ENCODE measurements around the gene HTT.

Gene HTT

GRCh38 chr4:3199653-3200422 is 125.4 kb downstream of the HTT start:
- no peaks in the 10 kb centered on the region for H3K27me3 Mint-ChIP-seq
- no peak overlapping the region for H3K27ac Mint-ChIP-seq
- H3K4me1 Mint-ChIP-seq (ENCODE audit: low read depth): peaks cover 67% of the 10 kb centered on the region
- no peak overlapping the region for H3K4me3 Mint-ChIP-seq
- no peaks in the 10 kb centered on the region for H3K36me3 Mint-ChIP-seq
- no peaks in the 10 kb centered on the region for H3K9me3 Mint-ChIP-seq (ENCODE audit: low read depth)

DNA sequence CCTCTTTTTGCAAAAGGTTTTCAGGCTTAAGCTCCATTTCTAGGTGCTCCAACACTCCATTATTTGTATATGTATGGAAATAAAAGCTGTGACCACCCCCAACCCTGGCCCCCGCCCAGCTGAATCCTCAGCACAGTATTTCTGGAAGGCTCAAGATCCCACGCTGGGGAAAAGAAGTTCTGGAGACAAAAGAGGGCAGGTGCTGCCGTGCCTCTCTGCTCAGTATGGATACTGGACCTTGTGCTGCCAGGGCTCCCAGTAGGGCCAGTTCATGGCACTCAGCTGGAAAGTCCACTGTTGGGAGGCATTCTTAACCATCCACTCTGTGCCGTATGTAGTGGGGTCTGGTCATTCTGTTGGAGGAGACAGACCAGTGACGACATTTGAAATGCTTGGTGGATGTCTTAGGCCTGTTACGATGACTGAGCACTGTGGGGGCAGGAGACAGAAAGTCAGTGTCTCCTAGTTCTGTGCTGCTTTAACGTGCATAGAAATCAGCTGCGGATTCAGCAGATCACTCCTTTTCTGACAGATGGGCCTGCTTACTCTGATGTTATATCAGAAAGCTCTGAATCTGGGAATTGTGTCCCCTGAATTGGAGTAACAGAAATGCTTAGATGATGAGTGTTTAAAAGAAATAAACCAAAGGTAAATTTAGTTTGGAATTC is 126.1 kb downstream of the HTT start:
- no peaks in the 10 kb centered on the region for H3K36me3 Mint-ChIP-seq
- H3K27me3 Mint-ChIP-seq: no peaks in the 10 kb centered on the region
- peaks cover 60% of the 10 kb centered on the region for H3K4me1 Mint-ChIP-seq (ENCODE audit: low read depth)
- no peaks in the 10 kb centered on the region for H3K9me3 Mint-ChIP-seq (ENCODE audit: low read depth)
- no peak overlapping the region for H3K27ac Mint-ChIP-seq
- H3K4me3 Mint-ChIP-seq: no peak overlapping the region

- Mint-ChIP-seq H3K27ac (peak overlapping the region; percentile 85), H3K9me3 (ENCODE audit: low read depth) (no peaks in the 10 kb centered on the region), H3K4me3 (peak overlapping the region; percentile 74), H3K36me3 (peaks cover 4% of the 10 kb centered on the region), H3K27me3 (no peaks in the 10 kb centered on the region), H3K4me1 (ENCODE audit: low read depth) (peaks cover 45% of the 10 kb centered on the region)
Measured at GRCh38 chr4:3201718-3202702, 127.5 kb downstream of the HTT start.

DNA sequence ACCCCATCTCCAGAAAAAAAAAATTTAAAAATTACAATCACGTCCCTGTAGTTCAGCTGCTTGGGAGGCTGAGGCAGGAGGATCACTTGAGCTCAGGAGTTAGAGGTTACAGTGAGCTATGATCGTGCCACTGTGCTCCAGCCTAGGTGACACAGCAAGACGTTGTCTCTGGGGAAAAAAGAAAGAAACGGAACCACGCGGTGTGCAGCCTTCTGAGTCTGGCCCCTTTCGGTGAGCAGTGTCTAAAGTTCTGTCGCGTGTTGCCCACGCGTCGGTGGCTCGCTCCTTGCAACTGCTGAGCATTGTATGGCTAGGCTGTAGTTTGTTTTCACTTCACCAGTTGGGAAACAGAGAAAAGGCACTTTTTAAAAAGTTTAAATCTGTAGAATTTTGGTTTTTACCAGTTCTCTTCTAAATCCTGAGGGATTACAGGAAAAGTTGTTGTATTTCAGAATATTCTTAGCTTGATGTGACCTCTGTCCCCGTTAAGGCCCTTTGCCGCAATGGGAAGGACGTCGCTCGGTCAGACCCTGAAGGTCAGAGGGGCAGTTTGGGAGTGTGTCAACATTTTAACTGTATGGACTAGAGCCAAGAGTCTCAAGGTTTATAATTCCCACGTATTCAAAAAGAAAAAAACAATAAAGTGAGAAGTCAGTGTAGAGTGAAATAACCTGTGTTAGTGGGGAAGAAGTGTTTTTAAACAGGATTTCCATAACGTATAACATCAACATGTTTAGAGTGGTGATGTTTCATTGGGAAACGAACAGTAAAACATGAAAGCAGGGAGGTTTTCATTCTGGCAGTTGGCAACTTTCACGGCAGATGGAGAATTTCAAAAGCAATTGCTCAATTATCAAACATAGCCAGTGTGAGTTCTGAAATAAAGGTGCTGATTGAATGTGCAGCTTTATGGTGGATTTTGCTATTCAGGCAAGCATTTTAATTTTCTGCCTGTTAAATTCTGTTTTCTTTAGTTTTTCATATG is 128.6 kb downstream of the HTT start:
- H3K4me3 Mint-ChIP-seq: peak overlapping the region; percentile 74
- peaks cover 6% of the 10 kb centered on the region for H3K36me3 Mint-ChIP-seq
- no peaks in the 10 kb centered on the region for H3K9me3 Mint-ChIP-seq (ENCODE audit: low read depth)
- no peaks in the 10 kb centered on the region for H3K27me3 Mint-ChIP-seq
- H3K4me1 Mint-ChIP-seq (ENCODE audit: low read depth): peaks cover 37% of the 10 kb centered on the region
- H3K27ac Mint-ChIP-seq: peak overlapping the region; percentile 85

DNA sequence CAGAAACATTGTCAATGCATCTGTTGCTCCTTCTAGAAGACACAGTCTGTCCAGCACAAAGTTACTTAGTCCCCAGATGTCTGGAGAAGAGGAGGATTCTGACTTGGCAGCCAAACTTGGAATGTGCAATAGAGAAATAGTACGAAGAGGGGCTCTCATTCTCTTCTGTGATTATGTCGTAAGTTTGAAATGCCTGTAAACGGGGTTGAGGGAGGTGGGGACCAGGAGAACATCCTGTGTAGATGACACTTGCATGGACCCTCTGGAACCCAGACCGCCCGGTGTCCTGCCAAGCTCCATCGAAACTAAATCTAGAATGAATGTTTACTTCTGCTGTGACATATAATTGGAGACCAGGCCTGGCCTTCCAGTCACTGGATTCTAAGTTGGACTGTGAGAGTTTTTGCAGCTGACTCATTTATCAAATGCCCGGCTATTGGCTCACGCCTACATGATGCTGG is 129.5 kb downstream of the HTT start:
- Mint-ChIP-seq H3K36me3 (peaks cover 9% of the 10 kb centered on the region), H3K4me3 (no peak overlapping the region), H3K27ac (no peak overlapping the region), H3K4me1 (ENCODE audit: low read depth) (peaks cover 37% of the 10 kb centered on the region), H3K27me3 (no peaks in the 10 kb centered on the region), H3K9me3 (ENCODE audit: low read depth) (no peaks in the 10 kb centered on the region)

DNA sequence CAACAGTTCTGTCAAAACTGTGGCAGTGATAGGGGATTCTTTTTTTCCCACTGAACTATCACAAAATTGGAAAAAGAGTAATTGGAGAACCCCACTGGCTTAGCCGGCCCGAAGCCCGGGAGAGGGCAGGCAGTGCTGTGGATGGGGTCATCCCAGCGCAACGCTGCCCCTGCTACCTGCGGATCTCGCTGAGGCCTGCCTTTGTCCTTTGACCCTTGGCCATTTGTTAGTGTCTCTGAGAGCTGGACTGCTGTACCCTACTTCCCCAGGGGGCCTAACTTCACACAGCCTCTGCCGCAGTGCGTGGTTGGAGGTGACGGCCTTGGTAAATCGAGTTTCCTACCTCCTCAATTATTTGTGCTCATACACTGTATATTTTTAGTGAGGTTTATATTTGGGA is 131.5 kb downstream of the HTT start:
- H3K9me3 Mint-ChIP-seq (ENCODE audit: low read depth): no peaks in the 10 kb centered on the region
- H3K36me3 Mint-ChIP-seq: peaks cover 9% of the 10 kb centered on the region
- H3K27me3 Mint-ChIP-seq: no peaks in the 10 kb centered on the region

GRCh38 chr4:3206439-3207100 is 132.1 kb downstream of the HTT start:
- Mint-ChIP-seq H3K36me3 (peaks cover 9% of the 10 kb centered on the region), H3K9me3 (ENCODE audit: low read depth) (no peaks in the 10 kb centered on the region), H3K27me3 (no peaks in the 10 kb centered on the region), H3K27ac (no peak overlapping the region), H3K4me1 (ENCODE audit: low read depth) (peaks cover 23% of the 10 kb centered on the region), H3K4me3 (no peak overlapping the region)

More for the DNA sequence above, 131.5 kb downstream of the HTT start:
- Mint-ChIP-seq H3K4me3 (no peak overlapping the region), H3K27ac (no peak overlapping the region), H3K4me1 (ENCODE audit: low read depth) (peaks cover 28% of the 10 kb centered on the region)

DNA sequence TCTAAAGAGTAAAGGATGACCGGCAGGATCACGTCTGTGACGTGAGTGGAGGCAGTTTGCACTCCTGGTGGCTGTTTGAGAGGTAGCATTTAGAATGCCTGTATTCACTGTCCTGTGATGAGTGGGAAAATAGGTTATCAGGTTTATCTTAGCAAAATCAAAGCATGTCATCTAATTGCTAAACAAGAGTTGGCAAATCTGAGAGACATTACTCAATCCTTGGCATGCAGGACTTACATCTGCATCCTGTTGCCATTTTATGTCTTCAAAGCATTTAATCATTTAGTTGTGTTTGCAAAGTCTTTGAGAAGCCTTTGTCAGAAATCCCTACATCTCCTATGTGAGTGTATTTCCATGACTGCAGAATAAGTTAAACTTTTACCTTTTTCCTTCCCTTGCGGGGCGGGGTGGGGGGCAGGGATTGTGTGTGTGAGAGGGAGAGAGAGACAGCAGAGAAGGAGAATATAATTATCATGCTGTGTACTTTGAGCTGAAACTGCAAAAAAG is 133.1 kb downstream of the HTT start:
- H3K27ac Mint-ChIP-seq: no peak overlapping the region
- H3K4me1 Mint-ChIP-seq (ENCODE audit: low read depth): peaks cover 13% of the 10 kb centered on the region
- no peaks in the 10 kb centered on the region for H3K9me3 Mint-ChIP-seq (ENCODE audit: low read depth)
- no peak overlapping the region for H3K4me3 Mint-ChIP-seq
- peaks cover 9% of the 10 kb centered on the region for H3K36me3 Mint-ChIP-seq
- no peaks in the 10 kb centered on the region for H3K27me3 Mint-ChIP-seq

- no peaks in the 10 kb centered on the region for H3K27me3 Mint-ChIP-seq
- H3K27ac Mint-ChIP-seq: no peak overlapping the region
- peaks cover 2% of the 10 kb centered on the region for H3K4me1 Mint-ChIP-seq (ENCODE audit: low read depth)
- peaks cover 9% of the 10 kb centered on the region for H3K36me3 Mint-ChIP-seq
- no peak overlapping the region for H3K4me3 Mint-ChIP-seq
- no peaks in the 10 kb centered on the region for H3K9me3 Mint-ChIP-seq (ENCODE audit: low read depth)
Measured at GRCh38 chr4:3208826-3209225, 134.3 kb downstream of the HTT start.

GRCh38 chr4:3209551-3210325 is 135.3 kb downstream of the HTT start:
- H3K9me3 Mint-ChIP-seq (ENCODE audit: low read depth): no peaks in the 10 kb centered on the region
- H3K27ac Mint-ChIP-seq: no peak overlapping the region
- H3K4me1 Mint-ChIP-seq (ENCODE audit: low read depth): no peaks in the 10 kb centered on the region
- H3K36me3 Mint-ChIP-seq: peaks cover 11% of the 10 kb centered on the region
- no peak overlapping the region for H3K4me3 Mint-ChIP-seq
- no peaks in the 10 kb centered on the region for H3K27me3 Mint-ChIP-seq

DNA sequence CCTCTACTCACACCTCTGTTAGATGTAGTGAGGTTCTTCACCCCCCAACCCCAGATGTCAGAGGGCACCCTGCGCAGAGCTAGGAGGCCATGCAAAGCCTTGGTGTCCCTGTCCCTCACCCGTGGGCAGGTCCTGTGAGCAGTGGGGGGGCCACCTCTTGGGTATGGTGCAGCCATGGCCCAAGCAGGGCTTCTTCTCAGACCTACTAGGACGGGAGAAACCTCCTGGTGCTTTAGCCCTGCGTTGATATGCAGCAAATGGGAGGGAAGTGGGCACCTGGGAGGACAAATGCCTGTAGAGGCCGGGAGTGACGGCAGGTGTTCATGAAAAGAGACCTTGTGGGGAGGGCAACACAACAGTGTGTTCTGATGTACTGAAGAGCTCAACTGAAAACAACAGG is 136.0 kb downstream of the HTT start:
- H3K27me3 Mint-ChIP-seq: no peaks in the 10 kb centered on the region
- H3K4me1 Mint-ChIP-seq (ENCODE audit: low read depth): no peaks in the 10 kb centered on the region
- no peaks in the 10 kb centered on the region for H3K9me3 Mint-ChIP-seq (ENCODE audit: low read depth)
- H3K4me3 Mint-ChIP-seq: no peak overlapping the region
- peaks cover 14% of the 10 kb centered on the region for H3K36me3 Mint-ChIP-seq
- no peak overlapping the region for H3K27ac Mint-ChIP-seq

GRCh38 chr4:3211866-3212265 is 137.4 kb downstream of the HTT start:
- no peaks in the 10 kb centered on the region for H3K4me1 Mint-ChIP-seq (ENCODE audit: low read depth)
- no peak overlapping the region for H3K4me3 Mint-ChIP-seq
- no peaks in the 10 kb centered on the region for H3K27me3 Mint-ChIP-seq
- no peaks in the 10 kb centered on the region for H3K9me3 Mint-ChIP-seq (ENCODE audit: low read depth)
- H3K36me3 Mint-ChIP-seq: peaks cover 15% of the 10 kb centered on the region
- no peak overlapping the region for H3K27ac Mint-ChIP-seq

All from activated naive CD8-positive, alpha-beta T cell (primary cell).